Stomach (tissue), 9 donors: Measurements from ENCODE around the gene CCDC12. TPM values are rescaled to one million over a fixed set of nuclear protein-coding genes. Genes with fewer than 3 reads are reported as not detected.
A peak's percentile ranks its signal among the peaks of the same experiment; 100 is the strongest.

Source experiments
- DNase-seq, 2 donors: peaks; one replicate each; pipeline versions ENCODE4 v3.0.0 to v3.0.0-alpha.2; 2013 to 2019
- H3K27ac ChIP-seq, 5 donors: fragments of 200-600 bp in 4 of 5; sonication (generic) in 4 of 5; one replicate each; pipeline ENCODE4 v1.5.1; 2013 to 2019; ENCODE audit warnings: mild to moderate bottlenecking in 1 of 5, moderate library complexity in 1 of 5
- H3K27me3 ChIP-seq, 3 donors: fragments of 200-600 bp; sonication (generic); one replicate each; pipeline ENCODE4 v1.5.1; 2017 to 2019; ENCODE audit warnings: mixed run types in 1 of 3
- H3K36me3 ChIP-seq, 4 donors: fragments of 200-600 bp; sonication (generic); 1 replicate in 3 of 4; 2 replicates in 1 of 4; pipeline ENCODE4 v1.5.1; 2016 to 2019
- H3K4me1 ChIP-seq, 4 donors: fragments of 200-600 bp; sonication (generic); one replicate each; pipeline ENCODE4 v1.5.1; 2016 to 2019
- H3K4me3 ChIP-seq, 4 donors: fragments of 200-600 bp; sonication (generic) in 3 of 4; one replicate each; pipeline ENCODE4 v1.5.1; 2016 to 2019; ENCODE audit warnings: mild to moderate bottlenecking in 1 of 4
- H3K9me3 ChIP-seq, 4 donors: fragments of 200-600 bp; sonication (generic); one replicate each; pipeline ENCODE4 v1.5.1; 2016 to 2019
- CTCF ChIP-seq, 7 experiments: fragments of 450-650 bp in 4 of 7; fragments of 200-600 bp in 3 of 7; sonication (generic) in 3 of 7; IDR thresholded peaks; one replicate each; pipeline ENCODE4 v1.5.1; 2016 to 2019; ENCODE audit warnings: antibody characterized with exemption in 7 of 7, control low read depth in 2 of 7, mild to moderate bottlenecking in 1 of 7
- EP300 ChIP-seq: sonication (generic); formaldehyde crosslinking; IDR thresholded peaks from one replicate; pipeline ENCODE4 v1.6.1; 2017; ENCODE audit warnings: antibody characterized with exemption
- POLR2A ChIP-seq, 4 donors: fragments of 450-650 bp; IDR thresholded peaks; one replicate each; pipeline ENCODE4 v1.6.1; 2016; ENCODE audit warnings: antibody characterized with exemption in 4 of 4, control low read depth in 2 of 4, mild to moderate bottlenecking in 1 of 4, moderate library complexity in 1 of 4
- POLR2AphosphoS5 ChIP-seq, 3 donors: sonication (generic); formaldehyde crosslinking; IDR thresholded peaks; one replicate each; pipeline ENCODE4 v1.6.1; 2016; ENCODE audit warnings: antibody characterized with exemption in 3 of 3
- WGBS, 5 donors: extraction: QIAGEN DNeasy Blood & Tissue Kit in 3 of 5; methylation state at CpG; one replicate each; pipeline versions ENCODE4 v1.1.5 to v1.1.7; 2013 to 2018; 5-methylcytosine and 5-hydroxymethylcytosine counted together
- intact Hi-C: fragments of 100-400 bp; cut with DNase I; formaldehyde crosslinking; loops from one replicate; pipeline ENCODE4 v1.15.1; 2023; ENCODE audit warnings: low total_unique reads
- polyA plus RNA-seq, 3 donors: library from polyadenylated mRNA; stranded (reverse); fragments of 200-250 nt; gene quantifications; one replicate each; pipeline ENCODE4 v1.2.3, GENCODE V29; 2013
- total RNA-seq, 5 donors: library from RNA; depleted of rRNA; stranded (reverse); fragments of >200 nt; gene quantifications; one replicate each; pipeline versions ENCODE4 v1.1.0 to v1.2.3, GENCODE V29; 2014 to 2016
- donor health status: healthy with polysubstance abuse.
- donor health status: Bipolar disorder and iron deficiency.
- donor health status: healthy.

CCDC12 gene
- total and polyA plus RNA-seq, 8 donors: 2.9 to 88.7 (median 47.1) TPM

- Histone ChIP-seq H3K9me3 (no peaks in the 10 kb centered on the region), H3K27ac (peak overlapping the region; percentile 21 to 88 (median 87)), H3K4me1 (peaks cover 69 to 98% (median 88%) of the 10 kb centered on the region in 4 donors), H3K36me3 (peaks cover 29 to 47% (median 43%) of the 10 kb centered on the region in 4 donors), H3K4me3 (no peak overlapping the region), H3K27me3 (no peaks in the 10 kb centered on the region)
- WGBS, 5 donors: 85 to 90% (median 87%) methylated on average over 5 of the region's 5 CpGs
- no peak for TF ChIP-seq POLR2AphosphoS5 (IDR thresholded peaks at IDR 0.05)
- no peak for TF ChIP-seq CTCF (IDR thresholded peaks at IDR 0.05)
- no peak for TF ChIP-seq EP300
- TF ChIP-seq POLR2A (IDR thresholded peaks at IDR 0.05): no peak
- intact Hi-C loops: no loop called here
- no peak for DNase-seq
Observed at GRCh38 chr3:46936733-46937250, 39.8 kb downstream of the CCDC12 start.

DNA sequence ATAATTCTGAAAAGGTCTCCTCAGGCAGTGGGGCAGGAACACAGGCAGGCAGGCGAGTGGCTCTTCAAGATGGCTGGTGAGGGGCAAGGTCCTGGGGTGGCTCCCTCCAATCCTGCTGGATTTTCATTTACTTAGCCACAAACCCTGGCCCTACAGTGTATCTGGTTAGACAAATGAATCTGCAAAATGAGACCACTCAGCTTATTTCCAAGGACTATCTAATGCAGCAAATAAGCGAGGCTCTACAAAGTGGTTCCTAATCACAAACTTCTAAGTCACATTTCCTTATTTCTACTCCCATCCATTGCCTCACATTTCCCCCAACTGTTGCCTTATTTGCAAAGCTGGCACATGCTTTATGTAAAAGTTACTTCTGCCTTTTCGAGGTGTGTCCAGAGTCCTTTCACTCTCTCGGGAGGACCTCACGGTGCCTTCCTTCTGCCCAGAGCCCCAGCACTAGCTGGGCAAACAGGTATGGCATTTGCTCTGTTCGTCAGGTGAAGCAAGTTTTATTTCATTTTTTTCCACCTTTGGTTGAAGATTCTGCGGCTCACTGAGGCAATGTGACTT is 40.5 kb downstream of the CCDC12 start:
- 44 to 66% (median 53%) methylated on average over 7 of the region's 7 CpGs for WGBS, 5 donors
- Histone ChIP-seq H3K4me1 (peaks cover 73 to 100% (median 91%) of the 10 kb centered on the region in 4 donors), H3K9me3 (no peaks in the 10 kb centered on the region), H3K4me3 (no peak overlapping the region), H3K36me3 (peaks cover 29 to 47% (median 43%) of the 10 kb centered on the region in 4 donors), H3K27ac (peak overlapping the region; percentile 44 to 88 (median 87)), H3K27me3 (no peaks in the 10 kb centered on the region)
- TF ChIP-seq POLR2A (IDR thresholded peaks at IDR 0.05) (no peak), CTCF (IDR thresholded peaks at IDR 0.05) (no peak)
- intact Hi-C loops: no loop called here
- no peak for DNase-seq

GRCh38 chr3:46935168-46935858 is 41.2 kb downstream of the CCDC12 start:
- Histone ChIP-seq H3K4me1 (peaks cover 78 to 100% (median 93%) of the 10 kb centered on the region in 4 donors), H3K4me3 (no peak overlapping the region), H3K9me3 (no peaks in the 10 kb centered on the region), H3K27me3 (no peaks in the 10 kb centered on the region), H3K27ac (peak overlapping the region; percentile 77 to 88 (median 87)), H3K36me3 (peaks cover 23 to 40% (median 36%) of the 10 kb centered on the region in 4 donors)
- peak; percentile 78 to 92 for DNase-seq
- peak; percentile 51 to 79 (median 74) for TF ChIP-seq POLR2AphosphoS5 (IDR thresholded peaks at IDR 0.05)
- TF ChIP-seq EP300: peak; percentile 42
- no peak for TF ChIP-seq POLR2A (IDR thresholded peaks at IDR 0.05)
- TF ChIP-seq CTCF (IDR thresholded peaks at IDR 0.05): peak in 4 of 7 experiments; percentile 16 to 32 (median 20)
- intact Hi-C loops: no loop called here
- WGBS, 5 donors: 43 to 53% (median 50%) methylated on average over 6 to 7 of the region's 7 CpGs

- H3K27ac ChIP-seq: peak overlapping the region; percentile 77 to 88 (median 87)
- H3K4me3 ChIP-seq: no peak overlapping the region
- DNase-seq: peak in 1 of 2 donors; percentile 60
- no peaks in the 10 kb centered on the region for H3K27me3 ChIP-seq
- intact Hi-C loops: no loop called here
- H3K36me3 ChIP-seq: peaks cover 16 to 33% (median 29%) of the 10 kb centered on the region in 4 donors
- H3K4me1 ChIP-seq: peaks cover 79 to 100% (median 93%) of the 10 kb centered on the region in 4 donors
- TF ChIP-seq CTCF (IDR thresholded peaks at IDR 0.05) (no peak), EP300 (no peak), POLR2A (IDR thresholded peaks at IDR 0.05) (no peak), POLR2AphosphoS5 (IDR thresholded peaks at IDR 0.05) (no peak)
- no peaks in the 10 kb centered on the region for H3K9me3 ChIP-seq
- 54 to 68% (median 56%) methylated on average over 8 of the region's 8 CpGs for WGBS, 5 donors
Observed at GRCh38 chr3:46934498-46935167, 41.9 kb downstream of the CCDC12 start.
